Panc1 (cell line): ENCODE data around the gene MAN2A2.

Experiments
- POLR2AphosphoS5 ChIP-seq: IDR thresholded peaks from 2 replicates; pipeline ENCODE4 v1.6.1; 2012; ENCODE audit warnings: mild to moderate bottlenecking, low read depth, low read length, moderate library complexity
- TCF7L2 ChIP-seq: IDR thresholded peaks from 2 replicates; pipeline ENCODE4 v1.6.1; 2011; ENCODE audit warnings: mild to moderate bottlenecking, low read depth, low read length, inconsistent platforms
- TF ChIP-seq, protein P1 (sequence below): fragments of 450-650 bp; IDR thresholded peaks from 2 replicates; pipeline ENCODE4 v1.5.1; 2017; ENCODE audit warnings: mild to moderate bottlenecking

DNA sequence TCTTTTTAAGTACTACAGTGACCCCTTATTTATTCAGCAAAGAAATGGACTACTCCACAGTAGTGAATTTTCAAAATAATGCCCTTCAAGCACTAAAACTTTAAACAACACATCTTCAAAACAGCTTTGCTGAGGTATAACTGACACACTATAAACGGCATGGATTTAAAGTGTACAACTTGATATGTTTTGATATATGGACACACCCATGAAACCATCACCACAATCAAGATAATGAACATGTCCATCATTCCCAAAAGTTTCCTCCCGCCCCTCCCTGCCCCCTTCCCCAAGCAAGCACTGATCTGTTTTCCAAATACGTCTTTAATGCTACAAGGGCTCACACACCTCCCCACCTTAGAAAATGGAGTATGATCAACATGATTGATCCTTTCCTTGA lies 36.3 kb upstream of the MAN2A2 start:
- TF ChIP-seq TCF7L2 (no peak), POLR2AphosphoS5 (no peak)
- TF ChIP-seq, protein P1, sequence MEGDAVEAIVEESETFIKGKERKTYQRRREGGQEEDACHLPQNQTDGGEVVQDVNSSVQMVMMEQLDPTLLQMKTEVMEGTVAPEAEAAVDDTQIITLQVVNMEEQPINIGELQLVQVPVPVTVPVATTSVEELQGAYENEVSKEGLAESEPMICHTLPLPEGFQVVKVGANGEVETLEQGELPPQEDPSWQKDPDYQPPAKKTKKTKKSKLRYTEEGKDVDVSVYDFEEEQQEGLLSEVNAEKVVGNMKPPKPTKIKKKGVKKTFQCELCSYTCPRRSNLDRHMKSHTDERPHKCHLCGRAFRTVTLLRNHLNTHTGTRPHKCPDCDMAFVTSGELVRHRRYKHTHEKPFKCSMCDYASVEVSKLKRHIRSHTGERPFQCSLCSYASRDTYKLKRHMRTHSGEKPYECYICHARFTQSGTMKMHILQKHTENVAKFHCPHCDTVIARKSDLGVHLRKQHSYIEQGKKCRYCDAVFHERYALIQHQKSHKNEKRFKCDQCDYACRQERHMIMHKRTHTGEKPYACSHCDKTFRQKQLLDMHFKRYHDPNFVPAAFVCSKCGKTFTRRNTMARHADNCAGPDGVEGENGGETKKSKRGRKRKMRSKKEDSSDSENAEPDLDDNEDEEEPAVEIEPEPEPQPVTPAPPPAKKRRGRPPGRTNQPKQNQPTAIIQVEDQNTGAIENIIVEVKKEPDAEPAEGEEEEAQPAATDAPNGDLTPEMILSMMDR = no peak
